HepG2 (cell line): Measurements from ENCODE around the gene RAE1. TPM values are rescaled to one million over a fixed set of nuclear protein-coding genes. Genes with fewer than 3 reads are reported as not detected.

ENCODE experiments used
- ATAC-seq: fragments of 200-7000 bp; cut with Tn5 transposase; 3 replicates; pipeline ENCODE4 v1.9.1; 2020; ENCODE audit warnings: mild to moderate bottlenecking, moderate library complexity
- BruUV-seq: library from RNA; stranded (reverse); fragments of 400-500 nt; replicated peaks from 2 replicates; lab custom pipeline; 2021; lab: Mats Ljungman, UMichigan
- CTCF ChIA-PET: fragments of 300-600 bp; formaldehyde crosslinking; extraction: SDS; loops from one replicate; lab custom pipeline; 2021; ENCODE audit warnings: low total read pairs, inconsistent platforms, low intra/inter-chr PET ratio; lab: Yijun Ruan, JAX
- POLR2A ChIA-PET: fragments of 350-600 bp; sonication (Branson Sonifier 250); formaldehyde crosslinking; loops from one replicate; lab custom pipeline; 2020; ENCODE audit warnings: antibody characterized with exemption, inconsistent platforms; lab: Yijun Ruan, JAX
- DNase-seq: peaks from one replicate; pipeline ENCODE4 v3.0.0-alpha.2; 2015; ENCODE audit warnings: low spot score
- FAIRE-seq: peaks from 3 replicates; lab custom pipeline; 2011; peaks lifted over from hg19 to GRCh38; lab: Jason Lieb, UNC
- H2AFZ ChIP-seq: one replicate; pipeline ENCODE4 v1.6.1; 2011; ENCODE audit warnings: low read length, inconsistent platforms
- H3K27ac ChIP-seq: fragments of 300-600 bp; 3 replicates; pipeline ENCODE4 v1.8.0; 2011; ENCODE audit warnings: mixed run types, mild to moderate bottlenecking, mixed read lengths, low read length, inconsistent platforms; ENCODE audit not compliant: insufficient read depth; ENCODE audit errors: extremely low read length
- H3K27me3 ChIP-seq, 2 experiments: fragments of 200-600 bp in 1 of 2; 2 replicates in 1 of 2; 3 replicates in 1 of 2; pipeline versions ENCODE4 v1.6.0 to v1.8.0; 2011; ENCODE audit warnings: low read length in 2 of 2, mild to moderate bottlenecking in 2 of 2, moderate library complexity in 2 of 2, inconsistent platforms in 1 of 2; ENCODE audit not compliant: insufficient read depth in 2 of 2, control insufficient read depth in 1 of 2
- H3K36me3 ChIP-seq, 2 experiments: fragments of 200-600 bp in 1 of 2; replicated peaks in 1 of 2; 2 replicates in 1 of 2; 3 replicates in 1 of 2; pipeline versions ENCODE4 v1.5.1 to v1.8.0; 2011; ENCODE audit warnings: low read length in 2 of 2, inconsistent platforms in 1 of 2; ENCODE audit not compliant: insufficient read depth in 2 of 2, control insufficient read depth in 1 of 2
- H3K4me1 ChIP-seq: 2 replicates; pipeline ENCODE4 v1.5.1; 2012; ENCODE audit warnings: low read length, inconsistent platforms; ENCODE audit not compliant: insufficient read depth
- H3K4me2 ChIP-seq: 2 replicates; pipeline ENCODE4 v1.6.0; 2011; ENCODE audit warnings: low read depth, low read length, inconsistent platforms
- H3K4me3 ChIP-seq, 3 experiments: fragments of 200-600 bp in 1 of 3; sonication (generic), shearing (Covaris generic) in 1 of 3; replicated peaks in 1 of 3; 2 replicates each; pipeline ENCODE4 v1.5.1; 2011 to 2016; ENCODE audit warnings: low read length in 3 of 3, inconsistent platforms in 2 of 3, low read depth in 2 of 3, mild to moderate bottlenecking in 2 of 3, control low read depth in 1 of 3, mixed read lengths in 1 of 3; ENCODE audit not compliant: insufficient read depth in 1 of 3
- H3K79me2 ChIP-seq: one replicate; pipeline ENCODE4 v1.6.1; 2011; ENCODE audit warnings: low read length, inconsistent platforms; ENCODE audit not compliant: insufficient read depth
- H3K9ac ChIP-seq: 2 replicates; pipeline ENCODE4 v1.6.0; 2011; ENCODE audit warnings: mild to moderate bottlenecking, low read depth, low read length, inconsistent platforms; ENCODE audit not compliant: insufficient read depth
- H3K9me3 ChIP-seq: 2 replicates; pipeline ENCODE4 v1.5.1; 2012; ENCODE audit warnings: mild to moderate bottlenecking, low read length
- H4K20me1 ChIP-seq: 2 replicates; pipeline ENCODE4 v1.6.0; 2011; ENCODE audit warnings: inconsistent platforms, mild to moderate bottlenecking, low read length, moderate library complexity; ENCODE audit not compliant: insufficient read depth
- FOXM1 ChIP-seq: sonication (generic); formaldehyde crosslinking; IDR thresholded peaks from 2 replicates; pipeline ENCODE4 v1.5.0; 2020; ENCODE audit warnings: missing genetic modification reagents
- HHEX ChIP-seq: IDR thresholded peaks from 2 replicates; pipeline ENCODE4 v1.6.1; 2016; ENCODE audit warnings: control low read depth
- MTA3 ChIP-seq: sonication (generic); formaldehyde crosslinking; IDR thresholded peaks from 2 replicates; pipeline ENCODE4 v1.4.0; 2020; ENCODE audit warnings: missing genetic modification reagents
- RBFOX2 ChIP-seq: fragments of 200-400 bp; formaldehyde crosslinking; IDR thresholded peaks from 2 replicates; pipeline ENCODE4 v1.6.1; 2017; ENCODE audit warnings: low read depth, mild to moderate bottlenecking, low read length
- SMARCE1 ChIP-seq: fragments of 450-650 bp; IDR thresholded peaks from 2 replicates; pipeline ENCODE4 v1.6.1; 2017; ENCODE audit warnings: borderline replicate concordance
- U2AF2 ChIP-seq: fragments of 200-400 bp; formaldehyde crosslinking; IDR thresholded peaks from 2 replicates; pipeline ENCODE4 v1.6.1; 2017; ENCODE audit warnings: low read depth, mild to moderate bottlenecking, low read length
- ZNF34 ChIP-seq: sonication (generic); formaldehyde crosslinking; IDR thresholded peaks from 2 replicates; pipeline ENCODE4 v1.4.0; 2020; ENCODE audit warnings: mild to moderate bottlenecking, missing genetic modification reagents, borderline replicate concordance
- ZNF614 ChIP-seq: IDR thresholded peaks from 2 replicates; pipeline ENCODE4 v1.6.1; 2018; ENCODE audit warnings: missing biosample characterization, missing genetic modification reagents, inconsistent platforms, borderline replicate concordance
- ZNF792 ChIP-seq: IDR thresholded peaks from 2 replicates; pipeline ENCODE4 v1.6.1; 2016
- WGBS: methylation state at CpG from one replicate; pipeline ENCODE4 v1.1.6; 2017; ENCODE audit warnings: low lambda C conversion rate; 5-methylcytosine and 5-hydroxymethylcytosine counted together
- in situ Hi-C: cut with HindIII; loops from 2 replicates; pipeline ENCODE4 v1.10.0; 2017; ENCODE audit warnings: low pct_unique_long_range_greater_than_20kb; ENCODE audit not compliant: extremely low pct_ligation_motif_present
- intact Hi-C: fragments of 100-400 bp; cut with micrococcal nuclease; formaldehyde crosslinking; loops from one replicate; pipeline ENCODE4 v1.10.0; 2022; ENCODE audit not compliant: unreplicated experiment
- polyA plus RNA-seq, 8 experiments: library from polyadenylated mRNA; depleted of rRNA in 3 of 8; stranded (reverse) in 7 of 8; unstranded in 1 of 8; fragments of >200 nt; fragmentation: Illumina TruSeq in 4 of 8; extraction: Trizol in 4 of 8; gene quantifications; 2 replicates each; pipeline versions ENCODE4 v1.2.1 to v1.2.3, GENCODE V29; 2011 to 2016; ENCODE audit warnings: low read depth in 4 of 8, missing spikeins in 1 of 8, mixed read lengths in 1 of 8; ENCODE audit not compliant: insufficient read depth in 1 of 8
- total RNA-seq, 5 experiments: library from RNA; depleted of rRNA; stranded (reverse); fragments of >200 nt; fragmentation: Illumina TruSeq; extraction: Trizol; gene quantifications; 2 replicates each; pipeline ENCODE4 v1.2.3, GENCODE V29; 2016; ENCODE audit warnings: low read depth in 1 of 5
- TF ChIP-seq, protein P1 (sequence below): sonication (generic); formaldehyde crosslinking; IDR thresholded peaks from 2 replicates; pipeline ENCODE4 v1.4.0; 2020; ENCODE audit warnings: missing genetic modification reagents
- TF ChIP-seq, protein P2 (sequence below): sonication (generic); formaldehyde crosslinking; IDR thresholded peaks from 2 replicates; pipeline ENCODE4 v1.4.0; 2020; ENCODE audit warnings: mild to moderate bottlenecking, missing genetic modification reagents
- TF ChIP-seq, protein P3 (sequence below): sonication (generic); formaldehyde crosslinking; conservative IDR thresholded peaks from 2 replicates; pipeline ENCODE4 v1.4.0; 2020; ENCODE audit warnings: missing genetic modification reagents
- TF ChIP-seq, protein P4 (sequence below): sonication (generic); formaldehyde crosslinking; IDR thresholded peaks from 2 replicates; pipeline ENCODE4 v1.4.0; 2020; ENCODE audit warnings: mild to moderate bottlenecking, missing genetic modification reagents
- TF ChIP-seq, protein P5 (sequence below): IDR thresholded peaks from 2 replicates; pipeline ENCODE4 v1.6.1; 2016; ENCODE audit warnings: missing compliant biosample characterization, missing genetic modification reagents, borderline replicate concordance

The RAE1 gene
- total and polyA plus RNA-seq, 2 of the 13 experiments (the other 11 are each of a cell fraction or from before 2014, with no cell fraction given): 36.1 to 72.9 TPM

DNA sequence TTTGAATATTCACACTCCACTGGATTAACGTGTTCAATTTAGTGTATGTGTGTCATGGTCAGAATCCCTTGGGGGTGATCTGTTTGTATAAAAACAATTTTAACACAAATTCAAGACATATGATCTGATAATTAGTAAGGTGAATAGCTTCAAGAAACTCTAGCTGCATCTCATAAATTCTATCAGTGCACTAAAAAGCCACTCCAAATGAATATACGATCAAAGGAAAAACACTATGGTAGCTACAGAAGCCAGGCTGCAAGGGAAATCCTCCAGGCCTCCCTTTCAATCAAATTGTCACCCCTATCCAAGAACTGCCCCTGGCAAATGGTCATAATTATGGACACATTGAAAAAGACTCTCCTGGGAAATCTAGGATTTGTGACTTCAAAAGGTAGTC, 9.4 kb upstream of the RAE1 start:
- intact Hi-C loops: loop anchor here (10.0 kb wide), 1 partner anchor 97 kb away; no protein-coding TSS in a partner anchor
- no peak for ATAC-seq
- Histone ChIP-seq H3K9ac (no peak overlapping the region), H3K27me3 (no peaks in the 10 kb centered on the region; a peak in 1 of 5 replicates), H3K4me2 (no peak overlapping the region), H2AFZ (no peak overlapping the region), H3K27ac (no peak overlapping the region), H3K79me2 (no peaks in the 10 kb centered on the region), H3K36me3 (no peaks in the 10 kb centered on the region), H4K20me1 (no peaks in the 10 kb centered on the region), H3K4me1 (no peaks in the 10 kb centered on the region), H3K9me3 (no peaks in the 10 kb centered on the region), H3K4me3 (no peak overlapping the region)
- BruUV-seq: no TSS peak
- no peak for DNase-seq
- no peak for FAIRE-seq
- CTCF ChIA-PET: interaction anchor here (6.5 kb wide), 1 partner anchor 251 kb away, joined by 176 read pairs; no protein-coding TSS in a partner anchor
- in situ Hi-C loops: loop anchor here (5.0 kb wide), 1 partner anchor 254 kb away; no protein-coding TSS in a partner anchor
- POLR2A ChIA-PET: no interaction called here
- WGBS: 2% methylated on average over 2 of the region's 2 CpGs
- TF ChIP-seq FOXM1: no peak
- no peak for TF ChIP-seq ZNF792 (CRISPR knock-in tag)
- no peak for TF ChIP-seq RBFOX2
- TF ChIP-seq, protein P1, sequence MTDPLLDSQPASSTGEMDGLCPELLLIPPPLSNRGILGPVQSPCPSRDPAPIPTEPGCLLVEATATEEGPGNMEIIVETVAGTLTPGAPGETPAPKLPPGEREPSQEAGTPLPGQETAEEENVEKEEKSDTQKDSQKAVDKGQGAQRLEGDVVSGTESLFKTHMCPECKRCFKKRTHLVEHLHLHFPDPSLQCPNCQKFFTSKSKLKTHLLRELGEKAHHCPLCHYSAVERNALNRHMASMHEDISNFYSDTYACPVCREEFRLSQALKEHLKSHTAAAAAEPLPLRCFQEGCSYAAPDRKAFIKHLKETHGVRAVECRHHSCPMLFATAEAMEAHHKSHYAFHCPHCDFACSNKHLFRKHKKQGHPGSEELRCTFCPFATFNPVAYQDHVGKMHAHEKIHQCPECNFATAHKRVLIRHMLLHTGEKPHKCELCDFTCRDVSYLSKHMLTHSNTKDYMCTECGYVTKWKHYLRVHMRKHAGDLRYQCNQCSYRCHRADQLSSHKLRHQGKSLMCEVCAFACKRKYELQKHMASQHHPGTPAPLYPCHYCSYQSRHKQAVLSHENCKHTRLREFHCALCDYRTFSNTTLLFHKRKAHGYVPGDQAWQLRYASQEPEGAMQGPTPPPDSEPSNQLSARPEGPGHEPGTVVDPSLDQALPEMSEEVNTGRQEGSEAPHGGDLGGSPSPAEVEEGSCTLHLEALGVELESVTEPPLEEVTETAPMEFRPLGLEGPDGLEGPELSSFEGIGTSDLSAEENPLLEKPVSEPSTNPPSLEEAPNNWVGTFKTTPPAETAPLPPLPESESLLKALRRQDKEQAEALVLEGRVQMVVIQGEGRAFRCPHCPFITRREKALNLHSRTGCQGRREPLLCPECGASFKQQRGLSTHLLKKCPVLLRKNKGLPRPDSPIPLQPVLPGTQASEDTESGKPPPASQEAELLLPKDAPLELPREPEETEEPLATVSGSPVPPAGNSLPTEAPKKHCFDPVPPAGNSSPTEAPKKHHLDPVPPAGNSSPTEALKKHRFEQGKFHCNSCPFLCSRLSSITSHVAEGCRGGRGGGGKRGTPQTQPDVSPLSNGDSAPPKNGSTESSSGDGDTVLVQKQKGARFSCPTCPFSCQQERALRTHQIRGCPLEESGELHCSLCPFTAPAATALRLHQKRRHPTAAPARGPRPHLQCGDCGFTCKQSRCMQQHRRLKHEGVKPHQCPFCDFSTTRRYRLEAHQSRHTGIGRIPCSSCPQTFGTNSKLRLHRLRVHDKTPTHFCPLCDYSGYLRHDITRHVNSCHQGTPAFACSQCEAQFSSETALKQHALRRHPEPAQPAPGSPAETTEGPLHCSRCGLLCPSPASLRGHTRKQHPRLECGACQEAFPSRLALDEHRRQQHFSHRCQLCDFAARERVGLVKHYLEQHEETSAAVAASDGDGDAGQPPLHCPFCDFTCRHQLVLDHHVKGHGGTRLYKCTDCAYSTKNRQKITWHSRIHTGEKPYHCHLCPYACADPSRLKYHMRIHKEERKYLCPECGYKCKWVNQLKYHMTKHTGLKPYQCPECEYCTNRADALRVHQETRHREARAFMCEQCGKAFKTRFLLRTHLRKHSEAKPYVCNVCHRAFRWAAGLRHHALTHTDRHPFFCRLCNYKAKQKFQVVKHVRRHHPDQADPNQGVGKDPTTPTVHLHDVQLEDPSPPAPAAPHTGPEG (CRISPR knock-in tag): no peak
- TF ChIP-seq HHEX (CRISPR knock-in tag): no peak
- TF ChIP-seq ZNF34: no peak
- TF ChIP-seq, protein P2, sequence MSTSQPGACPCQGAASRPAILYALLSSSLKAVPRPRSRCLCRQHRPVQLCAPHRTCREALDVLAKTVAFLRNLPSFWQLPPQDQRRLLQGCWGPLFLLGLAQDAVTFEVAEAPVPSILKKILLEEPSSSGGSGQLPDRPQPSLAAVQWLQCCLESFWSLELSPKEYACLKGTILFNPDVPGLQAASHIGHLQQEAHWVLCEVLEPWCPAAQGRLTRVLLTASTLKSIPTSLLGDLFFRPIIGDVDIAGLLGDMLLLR (CRISPR knock-in tag): no peak
- no peak for TF ChIP-seq SMARCE1
- TF ChIP-seq, protein P3, sequence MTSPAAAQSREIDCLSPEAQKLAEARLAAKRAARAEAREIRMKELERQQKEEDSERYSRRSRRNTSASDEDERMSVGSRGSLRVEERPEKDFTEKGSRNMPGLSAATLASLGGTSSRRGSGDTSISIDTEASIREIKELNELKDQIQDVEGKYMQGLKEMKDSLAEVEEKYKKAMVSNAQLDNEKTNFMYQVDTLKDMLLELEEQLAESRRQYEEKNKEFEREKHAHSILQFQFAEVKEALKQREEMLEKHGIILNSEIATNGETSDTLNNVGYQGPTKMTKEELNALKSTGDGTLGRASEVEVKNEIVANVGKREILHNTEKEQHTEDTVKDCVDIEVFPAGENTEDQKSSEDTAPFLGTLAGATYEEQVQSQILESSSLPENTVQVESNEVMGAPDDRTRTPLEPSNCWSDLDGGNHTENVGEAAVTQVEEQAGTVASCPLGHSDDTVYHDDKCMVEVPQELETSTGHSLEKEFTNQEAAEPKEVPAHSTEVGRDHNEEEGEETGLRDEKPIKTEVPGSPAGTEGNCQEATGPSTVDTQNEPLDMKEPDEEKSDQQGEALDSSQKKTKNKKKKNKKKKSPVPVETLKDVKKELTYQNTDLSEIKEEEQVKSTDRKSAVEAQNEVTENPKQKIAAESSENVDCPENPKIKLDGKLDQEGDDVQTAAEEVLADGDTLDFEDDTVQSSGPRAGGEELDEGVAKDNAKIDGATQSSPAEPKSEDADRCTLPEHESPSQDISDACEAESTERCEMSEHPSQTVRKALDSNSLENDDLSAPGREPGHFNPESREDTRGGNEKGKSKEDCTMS (CRISPR knock-in tag): no peak
- TF ChIP-seq ZNF614 (CRISPR knock-in tag): no peak
- no peak for TF ChIP-seq MTA3 (CRISPR knock-in tag)
- TF ChIP-seq, protein P4, sequence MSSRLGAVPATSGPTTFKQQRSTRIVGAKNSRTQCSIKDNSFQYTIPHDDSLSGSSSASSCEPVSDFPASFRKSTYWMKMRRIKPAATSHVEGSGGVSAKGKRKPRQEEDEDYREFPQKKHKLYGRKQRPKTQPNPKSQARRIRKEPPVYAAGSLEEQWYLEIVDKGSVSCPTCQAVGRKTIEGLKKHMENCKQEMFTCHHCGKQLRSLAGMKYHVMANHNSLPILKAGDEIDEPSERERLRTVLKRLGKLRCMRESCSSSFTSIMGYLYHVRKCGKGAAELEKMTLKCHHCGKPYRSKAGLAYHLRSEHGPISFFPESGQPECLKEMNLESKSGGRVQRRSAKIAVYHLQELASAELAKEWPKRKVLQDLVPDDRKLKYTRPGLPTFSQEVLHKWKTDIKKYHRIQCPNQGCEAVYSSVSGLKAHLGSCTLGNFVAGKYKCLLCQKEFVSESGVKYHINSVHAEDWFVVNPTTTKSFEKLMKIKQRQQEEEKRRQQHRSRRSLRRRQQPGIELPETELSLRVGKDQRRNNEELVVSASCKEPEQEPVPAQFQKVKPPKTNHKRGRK: no peak
- no peak for TF ChIP-seq U2AF2
- TF ChIP-seq, protein P5, sequence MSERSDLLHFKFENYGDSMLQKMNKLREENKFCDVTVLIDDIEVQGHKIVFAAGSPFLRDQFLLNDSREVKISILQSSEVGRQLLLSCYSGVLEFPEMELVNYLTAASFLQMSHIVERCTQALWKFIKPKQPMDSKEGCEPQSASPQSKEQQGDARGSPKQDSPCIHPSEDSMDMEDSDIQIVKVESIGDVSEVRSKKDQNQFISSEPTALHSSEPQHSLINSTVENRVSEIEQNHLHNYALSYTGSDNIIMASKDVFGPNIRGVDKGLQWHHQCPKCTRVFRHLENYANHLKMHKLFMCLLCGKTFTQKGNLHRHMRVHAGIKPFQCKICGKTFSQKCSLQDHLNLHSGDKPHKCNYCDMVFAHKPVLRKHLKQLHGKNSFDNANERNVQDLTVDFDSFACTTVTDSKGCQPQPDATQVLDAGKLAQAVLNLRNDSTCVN: no peak
